ENCODE measurements around the gene EIF3I.

Gene EIF3I

DNA sequence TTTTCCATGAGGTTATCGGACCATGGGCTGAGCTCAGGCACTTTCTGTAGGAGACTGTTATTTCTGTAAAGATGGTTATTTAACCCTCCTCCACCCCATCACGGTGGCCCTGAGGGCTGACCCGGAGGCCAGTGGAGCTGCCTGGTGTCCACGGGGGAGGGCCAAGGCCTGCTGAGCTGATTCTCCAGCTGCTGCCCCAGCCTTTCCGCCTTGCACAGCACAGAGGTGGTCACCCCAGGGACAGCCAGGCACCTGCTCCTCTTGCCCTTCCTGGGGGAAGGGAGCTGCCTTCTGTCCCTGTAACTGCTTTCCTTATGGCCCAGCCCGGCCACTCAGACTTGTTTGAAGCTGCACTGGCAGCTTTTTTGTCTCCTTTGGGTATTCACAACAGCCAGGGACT lies 24.4 kb upstream of the EIF3I start:
- H3K27me3 ChIP-seq (ENCODE audit: control insufficient read depth in 5 of 5, insufficient read depth in 4 of 5, low read length in 5 of 5): peaks cover 0 to 2% (median 0%) of the 10 kb centered on the region in 5 donors
- H3K36me3 ChIP-seq (ENCODE audit: control insufficient read depth in 5 of 5, insufficient read depth in 5 of 5, low read length in 5 of 5): peaks cover 10 to 58% (median 52%) of the 10 kb centered on the region in 5 donors
- peaks cover 0 to 33% (median 27%) of the 10 kb centered on the region in 5 donors for H3K4me1 ChIP-seq (ENCODE audit: control insufficient read depth in 5 of 5, insufficient read depth in 5 of 5, low read length in 5 of 5)
- H3K27ac ChIP-seq (ENCODE audit: low read depth, low read length): no peak overlapping the region
- no peak overlapping the region for H3K9ac ChIP-seq (ENCODE audit: low read length in 5 of 5)
- no peaks in the 10 kb centered on the region for H3K9me3 ChIP-seq (ENCODE audit: control insufficient read depth in 5 of 5, low read length in 5 of 5)
- H3K4me3 ChIP-seq (ENCODE audit: low read depth in 1 of 5, low read length in 5 of 5): no peak overlapping the region

DNA sequence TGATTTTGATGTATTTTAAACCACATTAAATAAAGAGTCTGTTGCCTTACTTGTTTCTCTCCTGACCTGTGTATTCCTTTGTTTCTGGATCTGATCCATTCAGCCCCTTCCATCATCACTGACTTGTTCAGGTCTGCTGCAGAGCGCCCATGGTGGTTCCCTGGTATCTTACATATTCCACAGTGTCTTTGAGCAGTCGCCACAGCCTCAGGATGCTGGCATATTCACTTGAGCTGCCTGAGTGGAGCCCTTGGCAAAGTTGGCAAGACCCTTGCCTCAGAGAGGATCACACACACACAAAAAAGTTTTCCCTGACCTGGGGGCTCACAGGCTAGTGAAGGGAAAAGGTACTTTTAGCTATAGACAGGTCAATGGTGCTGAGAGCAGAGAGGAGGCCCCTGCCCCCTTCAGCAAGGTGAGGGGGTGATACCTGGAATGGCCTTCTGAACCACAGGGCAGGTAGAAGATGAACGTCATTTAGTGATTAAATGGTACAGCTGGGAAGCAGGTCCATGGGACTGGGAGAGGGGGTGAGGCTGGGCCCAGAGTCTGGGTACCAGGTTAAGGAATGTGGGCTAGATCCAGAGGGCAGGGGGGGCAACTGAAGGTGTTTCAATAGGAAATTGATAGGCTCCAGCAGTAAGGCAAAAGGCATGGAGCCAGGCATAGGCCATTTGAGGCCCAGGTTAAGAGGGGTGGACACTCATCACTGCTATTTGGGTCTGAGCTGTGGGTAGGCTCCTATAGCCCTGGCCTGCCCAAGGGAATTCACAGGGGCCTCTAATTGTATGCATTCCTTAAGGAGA lies 23.8 kb upstream of the EIF3I start:
- Histone ChIP-seq H3K4me3 (ENCODE audit: low read depth in 1 of 5, low read length in 5 of 5) (no peak overlapping the region), H3K9ac (ENCODE audit: low read length in 5 of 5) (no peak overlapping the region)

DNA sequence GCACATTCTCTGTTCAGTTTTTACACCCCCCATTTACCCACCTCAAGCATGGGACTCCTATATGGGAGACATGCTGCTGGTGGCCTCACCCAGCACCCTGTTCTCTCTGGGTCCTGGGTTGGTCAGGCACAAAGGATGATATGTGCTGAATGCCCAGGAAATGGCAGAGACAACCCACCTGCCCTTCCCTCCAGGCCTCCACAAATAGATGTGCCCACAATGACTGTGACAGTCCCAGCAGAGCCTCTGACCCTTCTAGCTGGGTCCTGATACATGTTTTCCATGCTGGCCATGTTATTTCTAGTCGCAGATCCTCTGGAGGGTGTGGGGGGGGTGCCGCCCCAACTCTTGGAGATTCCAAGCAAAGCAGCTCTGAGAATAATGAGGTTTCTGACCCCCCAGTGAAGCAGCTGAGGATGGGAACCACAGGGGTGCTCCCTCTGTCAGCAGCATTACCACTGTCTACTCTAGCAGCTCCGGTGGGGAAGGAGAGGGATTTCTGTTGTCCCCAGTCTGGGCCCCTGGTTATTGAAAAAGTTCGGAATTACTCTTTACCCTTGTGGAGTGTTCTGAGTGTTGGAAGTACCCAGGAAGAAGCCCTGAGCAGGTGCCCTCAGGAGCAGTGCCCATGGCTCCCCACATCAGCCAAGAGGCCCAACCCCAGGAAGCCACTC lies 23.0 kb upstream of the EIF3I start:
- H3K4me1 ChIP-seq (ENCODE audit: control insufficient read depth in 5 of 5, insufficient read depth in 5 of 5, low read length in 5 of 5): peaks cover 0 to 33% (median 27%) of the 10 kb centered on the region in 5 donors
- H3K4me3 ChIP-seq (ENCODE audit: low read depth in 1 of 5, low read length in 5 of 5): no peak overlapping the region
- peaks cover 8 to 45% (median 40%) of the 10 kb centered on the region in 5 donors for H3K36me3 ChIP-seq (ENCODE audit: control insufficient read depth in 5 of 5, insufficient read depth in 5 of 5, low read length in 5 of 5)
- H3K27me3 ChIP-seq (ENCODE audit: control insufficient read depth in 5 of 5, insufficient read depth in 4 of 5, low read length in 5 of 5): peaks cover 0 to 2% (median 0%) of the 10 kb centered on the region in 5 donors
- no peak overlapping the region for H3K27ac ChIP-seq (ENCODE audit: low read depth, low read length)
- no peaks in the 10 kb centered on the region for H3K9me3 ChIP-seq (ENCODE audit: control insufficient read depth in 5 of 5, low read length in 5 of 5)
- H3K9ac ChIP-seq (ENCODE audit: low read length in 5 of 5): no peak overlapping the region

More for the DNA sequence above, 23.8 kb upstream of the EIF3I start:
- no peak overlapping the region for H3K27ac ChIP-seq (ENCODE audit: low read depth, low read length)
- H3K4me1 ChIP-seq (ENCODE audit: control insufficient read depth in 5 of 5, insufficient read depth in 5 of 5, low read length in 5 of 5): peaks cover 0 to 33% (median 27%) of the 10 kb centered on the region in 5 donors
- peaks cover 0 to 2% (median 0%) of the 10 kb centered on the region in 5 donors for H3K27me3 ChIP-seq (ENCODE audit: control insufficient read depth in 5 of 5, insufficient read depth in 4 of 5, low read length in 5 of 5)
- H3K9me3 ChIP-seq (ENCODE audit: control insufficient read depth in 5 of 5, low read length in 5 of 5): no peaks in the 10 kb centered on the region
- H3K36me3 ChIP-seq (ENCODE audit: control insufficient read depth in 5 of 5, insufficient read depth in 5 of 5, low read length in 5 of 5): peaks cover 8 to 52% (median 46%) of the 10 kb centered on the region in 5 donors

DNA sequence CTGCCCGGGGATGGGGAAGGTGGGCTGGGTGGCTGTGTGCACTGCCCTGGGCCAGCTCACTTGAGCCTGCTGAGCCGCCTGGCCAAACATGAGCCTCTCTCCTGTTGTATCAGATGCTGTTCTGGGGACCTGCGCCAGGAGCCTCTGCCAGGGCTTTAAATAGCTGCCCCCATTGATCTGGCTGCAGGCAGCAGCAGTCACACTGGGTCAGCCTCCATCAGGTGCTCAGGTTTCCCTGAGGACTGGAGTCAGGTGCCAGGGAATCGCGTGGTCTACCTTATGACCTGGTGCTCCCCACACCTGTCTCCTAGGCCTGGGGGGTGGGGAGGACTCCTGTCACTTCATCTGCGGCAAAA lies 22.5 kb upstream of the EIF3I start:
- H3K4me1 ChIP-seq (ENCODE audit: control insufficient read depth in 5 of 5, insufficient read depth in 5 of 5, low read length in 5 of 5): peaks cover 0 to 35% (median 29%) of the 10 kb centered on the region in 5 donors

DNA sequence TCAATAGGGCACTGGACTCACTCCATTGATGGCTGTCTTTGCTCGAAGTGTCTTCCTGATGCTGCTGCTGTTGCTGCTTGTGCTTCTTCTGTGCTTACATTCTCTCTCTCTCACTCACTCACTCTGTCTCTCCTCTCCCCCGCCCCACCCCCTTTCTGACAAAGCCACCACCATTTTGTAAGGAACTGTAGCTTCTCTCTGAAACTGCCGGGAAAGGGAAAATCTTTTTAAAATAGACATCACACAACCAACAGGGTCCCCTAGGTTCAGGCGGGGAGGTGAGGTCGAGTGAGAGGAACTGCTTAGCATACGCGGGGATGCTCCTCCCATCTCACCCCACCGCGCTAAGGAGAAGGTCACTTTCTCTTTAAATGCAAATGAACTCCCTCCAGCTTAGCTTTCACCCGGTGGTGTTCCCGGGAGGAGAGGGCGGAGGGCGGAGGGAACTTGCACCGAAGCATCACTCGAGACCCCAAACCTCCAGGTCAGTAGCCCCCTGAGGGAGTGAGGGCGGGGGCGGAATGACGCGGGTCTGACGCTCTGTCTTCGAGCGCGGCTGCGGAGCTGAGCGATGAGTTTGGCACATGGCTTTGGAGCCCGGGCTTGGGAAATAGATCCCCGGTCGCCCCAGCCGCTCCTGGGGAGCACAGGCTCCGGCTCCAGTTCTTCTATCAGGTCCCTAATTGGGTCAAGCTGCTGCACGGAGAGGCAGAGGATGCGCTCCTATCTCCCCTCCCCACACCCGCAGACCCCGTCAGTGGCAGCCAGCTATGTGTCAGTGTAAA lies 21.8 kb upstream of the EIF3I start, which contains the start of gene CCDC28B:
Gene CCDC28B (plus strand): TSS at position 370 of the 785 bp plus-strand sequence. CDS start 1,341 bp downstream, outside the sequence.
- Histone ChIP-seq H3K27ac (ENCODE audit: low read depth, low read length) (peak within 1 kb of the TSS; percentile 62), H3K9ac (ENCODE audit: low read length in 5 of 5) (peak within 1 kb of the TSS in 3 of 5 donors; percentile 64 to 68 (median 67)), H3K4me3 (ENCODE audit: low read depth in 1 of 5, low read length in 5 of 5) (peak within 1 kb of the TSS; percentile 67 to 83 (median 77)), H3K27me3 (ENCODE audit: control insufficient read depth in 5 of 5, insufficient read depth in 4 of 5, low read length in 5 of 5) (peaks cover 0 to 2% (median 0%) of the 10 kb centered on the region in 5 donors), H3K4me1 (ENCODE audit: control insufficient read depth in 5 of 5, insufficient read depth in 5 of 5, low read length in 5 of 5) (peaks cover 0 to 41% (median 36%) of the 10 kb centered on the region in 5 donors), H3K9me3 (ENCODE audit: control insufficient read depth in 5 of 5, low read length in 5 of 5) (no peaks in the 10 kb centered on the region), H3K36me3 (ENCODE audit: control insufficient read depth in 5 of 5, insufficient read depth in 5 of 5, low read length in 5 of 5) (peaks cover 5 to 33% (median 28%) of the 10 kb centered on the region in 5 donors)

More for the DNA sequence above, 22.5 kb upstream of the EIF3I start:
- Histone ChIP-seq H3K9me3 (ENCODE audit: control insufficient read depth in 5 of 5, low read length in 5 of 5) (no peaks in the 10 kb centered on the region), H3K36me3 (ENCODE audit: control insufficient read depth in 5 of 5, insufficient read depth in 5 of 5, low read length in 5 of 5) (peaks cover 8 to 40% (median 35%) of the 10 kb centered on the region in 5 donors), H3K9ac (ENCODE audit: low read length in 5 of 5) (peak overlapping the region in 1 of 5 donors; percentile 54), H3K27me3 (ENCODE audit: control insufficient read depth in 5 of 5, insufficient read depth in 4 of 5, low read length in 5 of 5) (peaks cover 0 to 2% (median 0%) of the 10 kb centered on the region in 5 donors), H3K27ac (ENCODE audit: low read depth, low read length) (no peak overlapping the region), H3K4me3 (ENCODE audit: low read depth in 1 of 5, low read length in 5 of 5) (peak overlapping the region in 4 of 5 donors; percentile 67 to 83 (median 79))

DNA sequence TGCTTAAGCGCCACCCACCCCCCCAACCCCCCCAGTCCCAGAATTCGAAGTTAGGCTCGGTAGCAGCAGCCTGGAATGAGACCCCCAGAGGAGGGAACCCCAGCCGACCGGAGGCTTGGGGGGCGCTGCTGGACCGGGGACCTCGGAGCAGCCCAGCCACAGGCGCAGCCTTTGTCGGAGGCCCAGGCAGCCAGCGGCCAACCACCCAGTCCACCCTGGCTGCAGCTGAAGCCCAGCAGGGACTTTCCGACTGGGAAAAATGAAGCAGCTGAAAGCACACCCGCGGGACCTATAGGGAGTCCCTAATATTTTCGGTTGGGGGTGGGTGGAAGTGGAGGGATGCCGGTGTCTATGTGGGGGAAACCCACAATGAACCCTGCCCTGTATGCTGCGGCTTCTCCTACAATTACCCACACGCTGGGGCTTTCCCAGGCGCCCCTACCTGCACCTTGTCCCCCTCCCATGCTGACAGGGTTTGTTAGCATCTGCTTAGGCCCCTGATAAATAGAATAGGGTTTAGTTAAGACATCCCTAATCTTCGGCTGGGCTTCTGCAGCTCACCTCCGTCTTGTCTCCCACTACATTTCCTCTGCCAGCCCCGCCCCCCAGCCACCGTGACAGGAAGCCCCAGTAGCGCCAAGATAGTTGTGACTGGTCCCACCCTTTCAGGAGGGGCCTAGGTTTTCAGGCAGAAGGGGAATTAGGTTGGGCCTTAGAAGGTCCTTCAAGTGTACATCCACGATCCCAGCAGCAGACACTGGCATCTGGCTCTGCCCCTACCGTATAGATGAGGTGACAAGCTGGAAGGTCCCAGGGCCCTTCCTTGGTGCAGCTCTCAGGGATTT lies 21.0 kb upstream of the EIF3I start:
- H3K36me3 ChIP-seq (ENCODE audit: control insufficient read depth in 5 of 5, insufficient read depth in 5 of 5, low read length in 5 of 5): peaks cover 5 to 25% (median 20%) of the 10 kb centered on the region in 5 donors
- H3K4me1 ChIP-seq (ENCODE audit: control insufficient read depth in 5 of 5, insufficient read depth in 5 of 5, low read length in 5 of 5): peaks cover 0 to 45% (median 43%) of the 10 kb centered on the region in 5 donors
- peak overlapping the region; percentile 62 for H3K27ac ChIP-seq (ENCODE audit: low read depth, low read length)
- H3K4me3 ChIP-seq (ENCODE audit: low read depth in 1 of 5, low read length in 5 of 5): peak overlapping the region; percentile 67 to 83 (median 77)
- H3K27me3 ChIP-seq (ENCODE audit: control insufficient read depth in 5 of 5, insufficient read depth in 4 of 5, low read length in 5 of 5): peaks cover 0 to 2% (median 0%) of the 10 kb centered on the region in 5 donors
- peak overlapping the region in 3 of 5 donors; percentile 64 to 68 (median 67) for H3K9ac ChIP-seq (ENCODE audit: low read length in 5 of 5)
- H3K9me3 ChIP-seq (ENCODE audit: control insufficient read depth in 5 of 5, low read length in 5 of 5): no peaks in the 10 kb centered on the region

DNA sequence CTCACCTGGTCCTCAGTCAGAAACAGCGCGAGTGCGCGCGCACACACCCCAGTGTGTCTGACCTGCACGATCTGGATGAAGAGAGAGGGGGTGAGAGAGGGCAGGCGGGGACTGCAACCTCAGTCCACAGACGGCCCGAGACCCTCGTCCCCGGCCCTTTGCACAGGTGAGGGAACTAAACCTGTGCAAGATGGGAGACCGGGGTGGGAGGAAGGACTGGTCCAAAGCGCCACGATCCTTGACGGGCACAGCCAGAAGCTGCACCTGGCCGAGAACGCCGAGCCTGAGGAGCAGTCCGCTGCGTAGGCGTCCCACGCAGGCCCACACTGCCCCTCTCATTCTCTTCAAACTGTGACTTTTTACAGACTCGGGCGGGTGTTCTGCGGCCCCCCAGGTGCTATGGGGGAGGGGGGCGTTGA lies 17.3 kb upstream of the EIF3I start:
- H3K27me3 ChIP-seq (ENCODE audit: control insufficient read depth in 5 of 5, insufficient read depth in 4 of 5, low read length in 5 of 5): peaks cover 0 to 2% (median 0%) of the 10 kb centered on the region in 5 donors
- peak overlapping the region; percentile 65 to 87 (median 77) for H3K4me3 ChIP-seq (ENCODE audit: low read depth in 1 of 5, low read length in 5 of 5)
- H3K36me3 ChIP-seq (ENCODE audit: control insufficient read depth in 5 of 5, insufficient read depth in 5 of 5, low read length in 5 of 5): no peaks in the 10 kb centered on the region
- peaks cover 6 to 46% (median 38%) of the 10 kb centered on the region in 5 donors for H3K4me1 ChIP-seq (ENCODE audit: control insufficient read depth in 5 of 5, insufficient read depth in 5 of 5, low read length in 5 of 5)
- H3K9me3 ChIP-seq (ENCODE audit: control insufficient read depth in 5 of 5, low read length in 5 of 5): no peaks in the 10 kb centered on the region
- H3K27ac ChIP-seq (ENCODE audit: low read depth, low read length): peak overlapping the region; percentile 10
- H3K9ac ChIP-seq (ENCODE audit: low read length in 5 of 5): peak overlapping the region in 4 of 5 donors; percentile 58 to 93 (median 82)

DNA sequence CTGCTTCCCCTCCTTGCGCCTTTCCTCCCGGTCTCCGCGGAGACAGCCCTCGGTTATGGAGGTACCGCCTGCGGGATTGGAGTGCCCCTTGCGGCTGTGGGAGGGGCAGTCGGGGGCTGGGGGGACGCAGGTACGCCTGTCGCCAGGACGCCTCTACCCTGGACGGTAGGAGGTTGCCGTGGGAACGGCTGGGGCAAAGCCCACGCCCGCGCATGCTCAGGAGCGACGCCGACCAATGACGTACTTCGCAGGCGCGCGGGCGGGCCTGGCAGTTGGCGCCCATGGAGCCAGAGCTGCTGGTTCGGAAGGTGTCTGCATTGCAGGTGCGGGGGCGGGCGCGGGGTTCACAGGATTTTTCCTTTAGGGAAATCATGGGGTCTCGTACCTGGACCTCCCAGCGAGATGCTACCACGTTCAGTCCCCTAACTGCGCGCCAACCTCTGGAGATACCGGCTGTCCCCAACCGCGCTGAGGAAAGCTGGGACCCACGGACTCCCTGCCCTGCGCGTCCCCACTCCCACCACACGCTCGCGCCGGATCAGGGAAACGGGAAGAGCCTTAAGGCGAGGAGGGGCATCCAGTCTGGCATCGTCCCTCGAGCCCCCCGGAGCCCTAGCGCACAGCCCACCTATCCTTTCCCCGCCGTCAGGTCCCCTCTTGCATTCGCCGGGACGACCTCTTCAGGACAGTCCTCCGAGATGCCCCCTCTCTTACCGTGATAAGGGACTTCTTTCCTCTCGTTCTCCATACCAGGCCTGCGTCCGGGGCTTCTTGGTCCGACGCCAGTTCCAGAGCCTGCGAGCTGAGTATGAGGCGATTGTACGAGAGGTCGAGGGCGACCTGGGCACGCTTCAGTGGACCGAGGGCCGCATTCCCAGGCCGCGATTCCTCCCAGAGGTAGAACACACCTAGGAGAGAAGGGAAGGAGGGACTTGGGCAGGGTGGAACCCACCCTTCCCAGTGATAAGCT lies 16.5 kb upstream of the EIF3I start, which contains the start of gene IQCC:
Gene IQCC (plus strand): TSS at position 271 of the 970 bp plus-strand sequence. CDS start 11 bp downstream, at position 282.
- H3K4me3 ChIP-seq (ENCODE audit: low read depth in 1 of 5, low read length in 5 of 5): peak within 1 kb of the TSS; percentile 68 to 87 (median 77)
- H3K4me1 ChIP-seq (ENCODE audit: control insufficient read depth in 5 of 5, insufficient read depth in 5 of 5, low read length in 5 of 5): peaks cover 6 to 39% (median 30%) of the 10 kb centered on the region in 5 donors
- no peaks in the 10 kb centered on the region for H3K36me3 ChIP-seq (ENCODE audit: control insufficient read depth in 5 of 5, insufficient read depth in 5 of 5, low read length in 5 of 5)
- peak within 1 kb of the TSS; percentile 56 to 93 (median 79) for H3K9ac ChIP-seq (ENCODE audit: low read length in 5 of 5)
- H3K27me3 ChIP-seq (ENCODE audit: control insufficient read depth in 5 of 5, insufficient read depth in 4 of 5, low read length in 5 of 5): peaks cover 0 to 2% (median 0%) of the 10 kb centered on the region in 5 donors
- H3K9me3 ChIP-seq (ENCODE audit: control insufficient read depth in 5 of 5, low read length in 5 of 5): no peaks in the 10 kb centered on the region
- H3K27ac ChIP-seq (ENCODE audit: low read depth, low read length): peak within 1 kb of the TSS; percentile 10
